Colonic mucosa (tissue), 4 donors: ENCODE measurements around the gene CHRNA9. TPM values are rescaled to one million over a fixed set of nuclear protein-coding genes. Genes with fewer than 3 reads are reported as not detected.

Experiments
- DNase-seq: peaks from one replicate; pipeline ENCODE4 v3.0.0-alpha.2; 2020
- H3K27ac ChIP-seq: fragments of 200-600 bp; one replicate; pipeline ENCODE4 v1.8.0; 2021
- H3K27me3 ChIP-seq: fragments of 200-600 bp; one replicate; pipeline ENCODE4 v1.8.0; 2021
- H3K36me3 ChIP-seq: fragments of 200-600 bp; one replicate; pipeline ENCODE4 v1.8.0; 2021
- H3K4me1 ChIP-seq: fragments of 200-600 bp; one replicate; pipeline ENCODE4 v1.8.0; 2021; ENCODE audit warnings: mild to moderate bottlenecking
- H3K4me3 ChIP-seq: fragments of 200-600 bp; one replicate; pipeline ENCODE4 v1.8.0; 2021
- H3K9ac ChIP-seq, 2 donors: one replicate each; pipeline ENCODE4 v1.7.0; 2013; ENCODE audit warnings: control low read depth in 2 of 2, low read depth in 2 of 2, low read length in 2 of 2
- H3K9me3 ChIP-seq: fragments of 200-600 bp; one replicate; pipeline ENCODE4 v1.8.0; 2021
- intact Hi-C: fragments of 100-400 bp; cut with DNase I; formaldehyde crosslinking; loops from one replicate; pipeline ENCODE4 v1.14.1; 2022
- total RNA-seq, 2 donors: library from RNA; stranded (reverse); fragmentation: NEBNext Ultra II Directional in 1 of 2; extraction: Animal tissue kit (Norgen Biotek cat#: 25700) in 1 of 2; gene quantifications; one replicate each; pipeline ENCODE4 v1.2.1, GENCODE V29; 2021
- TF ChIP-seq, protein P1 (sequence below): fragments of 200-600 bp; IDR thresholded peaks from one replicate; pipeline ENCODE4 v1.8.0; 2022; ENCODE audit warnings: antibody characterized with exemption, mild to moderate bottlenecking
- donor health status: healthy.
- donor health status: DM: no; HTN: no; CAD: no.
- donor health status: DM: no; HTN: no; CAD: no.

CHRNA9 gene
- total RNA-seq, 2 donors from 2014 or later, result not detected

GRCh38 chr4:40333921-40334352 lies 1.2 kb upstream of the CHRNA9 start:
- Histone ChIP-seq H3K27me3 (no peaks in the 10 kb centered on the region), H3K27ac (no peak overlapping the region), H3K4me1 (no peaks in the 10 kb centered on the region), H3K9me3 (no peaks in the 10 kb centered on the region), H3K4me3 (no peak overlapping the region), H3K36me3 (no peaks in the 10 kb centered on the region), H3K9ac (no peak overlapping the region)
- DNase-seq, result no peak
- intact Hi-C loops, result no loop called here
- TF ChIP-seq, protein P1, sequence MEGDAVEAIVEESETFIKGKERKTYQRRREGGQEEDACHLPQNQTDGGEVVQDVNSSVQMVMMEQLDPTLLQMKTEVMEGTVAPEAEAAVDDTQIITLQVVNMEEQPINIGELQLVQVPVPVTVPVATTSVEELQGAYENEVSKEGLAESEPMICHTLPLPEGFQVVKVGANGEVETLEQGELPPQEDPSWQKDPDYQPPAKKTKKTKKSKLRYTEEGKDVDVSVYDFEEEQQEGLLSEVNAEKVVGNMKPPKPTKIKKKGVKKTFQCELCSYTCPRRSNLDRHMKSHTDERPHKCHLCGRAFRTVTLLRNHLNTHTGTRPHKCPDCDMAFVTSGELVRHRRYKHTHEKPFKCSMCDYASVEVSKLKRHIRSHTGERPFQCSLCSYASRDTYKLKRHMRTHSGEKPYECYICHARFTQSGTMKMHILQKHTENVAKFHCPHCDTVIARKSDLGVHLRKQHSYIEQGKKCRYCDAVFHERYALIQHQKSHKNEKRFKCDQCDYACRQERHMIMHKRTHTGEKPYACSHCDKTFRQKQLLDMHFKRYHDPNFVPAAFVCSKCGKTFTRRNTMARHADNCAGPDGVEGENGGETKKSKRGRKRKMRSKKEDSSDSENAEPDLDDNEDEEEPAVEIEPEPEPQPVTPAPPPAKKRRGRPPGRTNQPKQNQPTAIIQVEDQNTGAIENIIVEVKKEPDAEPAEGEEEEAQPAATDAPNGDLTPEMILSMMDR, result no peak

GRCh38 chr4:40335525-40335894 lies 377 bp downstream of the CHRNA9 start:
- no peak overlapping the region for H3K27ac ChIP-seq
- TF ChIP-seq, protein P1, result no peak
- intact Hi-C loops, result no loop called here
- H3K4me3 ChIP-seq, result no peak overlapping the region
- no peak for DNase-seq
- H3K36me3 ChIP-seq, result no peaks in the 10 kb centered on the region
- no peaks in the 10 kb centered on the region for H3K4me1 ChIP-seq
- no peaks in the 10 kb centered on the region for H3K9me3 ChIP-seq
- no peaks in the 10 kb centered on the region for H3K27me3 ChIP-seq
- H3K9ac ChIP-seq, result no peak overlapping the region

- Histone ChIP-seq H3K36me3 (no peaks in the 10 kb centered on the region), H3K9ac (no peak overlapping the region), H3K9me3 (no peaks in the 10 kb centered on the region), H3K4me1 (no peaks in the 10 kb centered on the region), H3K4me3 (no peak overlapping the region), H3K27me3 (no peaks in the 10 kb centered on the region), H3K27ac (no peak overlapping the region)
- TF ChIP-seq, protein P1, result no peak
- no peak for DNase-seq
- intact Hi-C loops, result no loop called here
These were observed 1.9 kb downstream of the CHRNA9 start for GRCh38 chr4:40337051-40337450.

- Histone ChIP-seq H3K27ac (no peak overlapping the region), H3K4me3 (no peak overlapping the region)
- TF ChIP-seq, protein P1, result no peak
These were observed 2.4 kb downstream of the CHRNA9 start for GRCh38 chr4:40337523-40337922.

DNA sequence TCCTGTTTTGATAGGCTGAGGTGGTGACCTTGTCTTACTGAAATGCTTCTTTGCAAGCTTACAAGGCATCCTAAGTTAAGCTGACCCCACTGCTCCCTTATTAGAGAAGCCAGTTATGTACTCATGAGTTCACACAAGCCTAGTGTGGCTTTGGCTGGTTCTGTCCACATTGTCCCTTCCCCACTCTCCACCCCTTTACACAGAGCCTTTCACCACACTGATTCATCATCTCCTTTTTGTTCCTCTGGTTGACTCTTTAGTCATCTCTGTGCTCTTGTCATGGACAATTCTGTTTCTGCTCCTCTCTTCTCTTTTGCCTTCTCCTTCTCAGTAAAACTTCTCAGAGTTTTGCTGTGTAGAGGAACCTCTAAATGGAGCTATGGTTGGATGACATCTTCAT lies 4.9 kb downstream of the CHRNA9 start:
- Histone ChIP-seq H3K36me3 (no peaks in the 10 kb centered on the region), H3K27ac (no peak overlapping the region), H3K4me1 (no peaks in the 10 kb centered on the region), H3K9me3 (no peaks in the 10 kb centered on the region), H3K4me3 (no peak overlapping the region), H3K9ac (no peak overlapping the region), H3K27me3 (no peaks in the 10 kb centered on the region)
- TF ChIP-seq, protein P1, result no peak
- intact Hi-C loops, result no loop called here
- DNase-seq, result no peak

More at GRCh38 chr4:40337523-40337922, 2.4 kb downstream of the CHRNA9 start:
- Histone ChIP-seq H3K36me3 (no peaks in the 10 kb centered on the region), H3K4me1 (no peaks in the 10 kb centered on the region), H3K27me3 (no peaks in the 10 kb centered on the region), H3K9me3 (no peaks in the 10 kb centered on the region), H3K9ac (no peak overlapping the region)
- no peak for DNase-seq
- intact Hi-C loops, result no loop called here

- no peak for DNase-seq
- intact Hi-C loops, result no loop called here
- Histone ChIP-seq H3K36me3 (no peaks in the 10 kb centered on the region), H3K9me3 (no peaks in the 10 kb centered on the region), H3K4me3 (no peak overlapping the region), H3K27me3 (no peaks in the 10 kb centered on the region), H3K9ac (no peak overlapping the region), H3K27ac (no peak overlapping the region), H3K4me1 (no peaks in the 10 kb centered on the region)
- TF ChIP-seq, protein P1, result no peak
These were observed 12.3 kb downstream of the CHRNA9 start for GRCh38 chr4:40347472-40347871.
